ENCODE results near the gene PIGU.

GRCh38 chr20:34663213-34663943, 13.5 kb downstream of the PIGU start:
- TF ChIP-seq, protein P1, sequence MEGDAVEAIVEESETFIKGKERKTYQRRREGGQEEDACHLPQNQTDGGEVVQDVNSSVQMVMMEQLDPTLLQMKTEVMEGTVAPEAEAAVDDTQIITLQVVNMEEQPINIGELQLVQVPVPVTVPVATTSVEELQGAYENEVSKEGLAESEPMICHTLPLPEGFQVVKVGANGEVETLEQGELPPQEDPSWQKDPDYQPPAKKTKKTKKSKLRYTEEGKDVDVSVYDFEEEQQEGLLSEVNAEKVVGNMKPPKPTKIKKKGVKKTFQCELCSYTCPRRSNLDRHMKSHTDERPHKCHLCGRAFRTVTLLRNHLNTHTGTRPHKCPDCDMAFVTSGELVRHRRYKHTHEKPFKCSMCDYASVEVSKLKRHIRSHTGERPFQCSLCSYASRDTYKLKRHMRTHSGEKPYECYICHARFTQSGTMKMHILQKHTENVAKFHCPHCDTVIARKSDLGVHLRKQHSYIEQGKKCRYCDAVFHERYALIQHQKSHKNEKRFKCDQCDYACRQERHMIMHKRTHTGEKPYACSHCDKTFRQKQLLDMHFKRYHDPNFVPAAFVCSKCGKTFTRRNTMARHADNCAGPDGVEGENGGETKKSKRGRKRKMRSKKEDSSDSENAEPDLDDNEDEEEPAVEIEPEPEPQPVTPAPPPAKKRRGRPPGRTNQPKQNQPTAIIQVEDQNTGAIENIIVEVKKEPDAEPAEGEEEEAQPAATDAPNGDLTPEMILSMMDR (IDR thresholded peaks at IDR 0.05) = no peak
- no peak for TF ChIP-seq EZH2 (IDR thresholded peaks at IDR 0.05; ENCODE audit: borderline replicate concordance, insufficient read depth, low read depth, low read length, poor library complexity, severe bottlenecking)
